GM12801 (cell line): Measurements from ENCODE around the gene SOX9.

Experiments used
- CTCF ChIP-seq: IDR thresholded peaks from one replicate; pipeline ENCODE4 v1.5.1; 2011; ENCODE audit warnings: control low read depth; ENCODE audit not compliant: insufficient read length; ENCODE audit errors: extremely low read depth

The SOX9 gene

GRCh38 chr17:72135546-72136325, 14.9 kb downstream of the SOX9 start:
- no peak for TF ChIP-seq CTCF

GRCh38 chr17:72136692-72137091, 15.9 kb downstream of the SOX9 start:
- TF ChIP-seq CTCF = no peak

- no peak for TF ChIP-seq CTCF
These were observed 16.3 kb downstream of the SOX9 start for GRCh38 chr17:72137161-72137560.

- no peak for TF ChIP-seq CTCF
These were observed 18.4 kb downstream of the SOX9 start for GRCh38 chr17:72139212-72139611.

- TF ChIP-seq CTCF = no peak
These were observed 20.5 kb downstream of the SOX9 start for GRCh38 chr17:72141336-72141735.

- no peak for TF ChIP-seq CTCF
These were observed 21.8 kb downstream of the SOX9 start for GRCh38 chr17:72142614-72143013.

- no peak for TF ChIP-seq CTCF
These were observed 22.4 kb downstream of the SOX9 start for GRCh38 chr17:72143245-72143644.
